Breast epithelium (tissue), 3 donors: Measurements from ENCODE around the gene SMARCD1.

Experiments used
- POLR2A ChIP-seq: fragments of 450-650 bp; IDR thresholded peaks from one replicate; pipeline ENCODE4 v1.6.1; 2016; ENCODE audit warnings: antibody characterized with exemption, mild to moderate bottlenecking, moderate library complexity
- POLR2AphosphoS5 ChIP-seq, 3 donors: sonication (generic); formaldehyde crosslinking; IDR thresholded peaks; one replicate each; pipeline ENCODE4 v1.6.1; 2017; ENCODE audit warnings: antibody characterized with exemption in 3 of 3
- TF ChIP-seq, protein P1 (sequence below), 3 donors: fragments of 450-650 bp; IDR thresholded peaks; one replicate each; pipeline ENCODE4 v1.5.1; 2016 to 2017; ENCODE audit warnings: antibody characterized with exemption in 3 of 3, mild to moderate bottlenecking in 3 of 3, moderate library complexity in 3 of 3

DNA sequence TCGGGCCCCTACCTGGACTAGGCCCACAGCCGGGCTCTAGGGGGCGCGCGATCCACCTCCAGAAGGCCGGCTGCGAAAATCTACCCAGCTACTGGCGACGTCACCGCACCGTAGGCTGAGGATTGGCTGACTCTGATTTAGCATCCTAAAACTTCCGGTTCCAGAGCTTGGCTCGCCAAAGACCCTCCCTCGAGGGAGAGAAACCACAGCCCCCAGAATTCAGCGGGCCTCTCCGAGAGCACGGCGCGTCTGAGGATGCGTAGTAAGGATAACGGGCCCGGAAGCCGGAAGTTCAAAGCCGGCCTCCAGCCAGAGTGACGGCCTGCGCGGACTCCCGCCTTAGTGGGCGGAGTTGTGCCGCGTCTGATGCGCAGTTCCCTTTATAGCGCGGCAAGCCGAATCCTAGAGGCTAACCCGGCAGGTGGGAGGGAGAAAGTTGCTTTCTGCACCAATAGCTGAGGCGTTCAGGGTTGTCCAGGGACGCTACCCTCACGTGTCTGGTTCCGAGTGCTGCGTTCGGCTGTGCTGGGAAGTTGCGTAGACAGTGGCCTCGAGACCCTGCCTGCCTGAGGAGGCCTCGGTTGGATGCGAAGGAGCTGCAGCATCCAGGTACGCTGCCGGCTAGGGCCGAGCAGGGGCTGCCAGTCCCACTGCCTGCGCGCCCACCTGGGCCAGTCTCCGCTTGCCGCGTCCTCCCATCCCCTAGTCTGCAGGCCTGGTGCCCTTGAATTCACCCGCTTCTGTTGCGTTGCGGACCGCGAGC, 26.7 kb downstream of the SMARCD1 start, which contains the start of gene COX14:
- TF ChIP-seq, protein P1, sequence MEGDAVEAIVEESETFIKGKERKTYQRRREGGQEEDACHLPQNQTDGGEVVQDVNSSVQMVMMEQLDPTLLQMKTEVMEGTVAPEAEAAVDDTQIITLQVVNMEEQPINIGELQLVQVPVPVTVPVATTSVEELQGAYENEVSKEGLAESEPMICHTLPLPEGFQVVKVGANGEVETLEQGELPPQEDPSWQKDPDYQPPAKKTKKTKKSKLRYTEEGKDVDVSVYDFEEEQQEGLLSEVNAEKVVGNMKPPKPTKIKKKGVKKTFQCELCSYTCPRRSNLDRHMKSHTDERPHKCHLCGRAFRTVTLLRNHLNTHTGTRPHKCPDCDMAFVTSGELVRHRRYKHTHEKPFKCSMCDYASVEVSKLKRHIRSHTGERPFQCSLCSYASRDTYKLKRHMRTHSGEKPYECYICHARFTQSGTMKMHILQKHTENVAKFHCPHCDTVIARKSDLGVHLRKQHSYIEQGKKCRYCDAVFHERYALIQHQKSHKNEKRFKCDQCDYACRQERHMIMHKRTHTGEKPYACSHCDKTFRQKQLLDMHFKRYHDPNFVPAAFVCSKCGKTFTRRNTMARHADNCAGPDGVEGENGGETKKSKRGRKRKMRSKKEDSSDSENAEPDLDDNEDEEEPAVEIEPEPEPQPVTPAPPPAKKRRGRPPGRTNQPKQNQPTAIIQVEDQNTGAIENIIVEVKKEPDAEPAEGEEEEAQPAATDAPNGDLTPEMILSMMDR (IDR thresholded peaks at IDR 0.05), result peak in 2 of 3 donors; percentile 85 to 89
- TF ChIP-seq POLR2A (peak; percentile 91), POLR2AphosphoS5 (IDR thresholded peaks at IDR 0.05) (peak; percentile 95 to 98 (median 96))
